ENCODE measurements around the gene HTR3D.
"Not testable (repeated sequence)": the region's sequence is repeated elsewhere in the genome, so short reads cannot be mapped to it uniquely, and the experiment has no call there.

The HTR3D gene

GRCh38 chr3:184018424-184018973 lies 13.0 kb upstream of the HTR3D start:
- H2AK5ac ChIP-seq (ENCODE audit: low read length): no peak overlapping the region
- no peak for DNase-seq
- peaks cover 11% of the 10 kb centered on the region for H3K79me2 ChIP-seq (ENCODE audit: control insufficient read depth, insufficient read depth, low read length, poor library complexity)
- peak overlapping the region; percentile 52 for H3K4me2 ChIP-seq (ENCODE audit: low read length)
- no CpG with 5 or more reads among the region's 21 CpGs for WGBS (ENCODE audit: extremely low coverage, insufficient coverage, insufficient read length)
- H3K36me3 ChIP-seq (ENCODE audit: control insufficient read depth in 1 of 2, insufficient read depth in 2 of 2, low read length in 2 of 2): peaks cover 0 to 3% of the 10 kb centered on the region in 2 experiments
- H4K8ac ChIP-seq (ENCODE audit: low read depth, low read length): peak overlapping the region; percentile 74
- no peak overlapping the region for H3K9ac ChIP-seq (ENCODE audit: low read length)
- peak overlapping the region; percentile 26 for H4K12ac ChIP-seq (ENCODE audit: low read depth, low read length)
- no peak overlapping the region for H2BK12ac ChIP-seq (ENCODE audit: low read length)
- H4K91ac ChIP-seq (ENCODE audit: low read depth, low read length): peak overlapping the region; percentile 47
- peaks cover 5% of the 10 kb centered on the region for H3K9me3 ChIP-seq (ENCODE audit: insufficient read depth, low read depth, low read length)
- peak overlapping the region; percentile 15 for H2BK5ac ChIP-seq (ENCODE audit: low read depth, low read length, poor library complexity)
- no peak overlapping the region for H3K14ac ChIP-seq (ENCODE audit: low read length)
- H3K27me3 ChIP-seq (ENCODE audit: insufficient read depth, low read length): no peaks in the 10 kb centered on the region
- no peak overlapping the region for H3K18ac ChIP-seq (ENCODE audit: low read length)
- H3K27ac ChIP-seq (ENCODE audit: low read depth, low read length): no peak overlapping the region
- H2BK120ac ChIP-seq (ENCODE audit: insufficient read depth, low read length, poor library complexity): no peak overlapping the region
- H3K4ac ChIP-seq (ENCODE audit: low read depth, low read length): no peak overlapping the region
- H3K79me1 ChIP-seq (ENCODE audit: low read length): peaks cover 9% of the 10 kb centered on the region
- H3K4me3 ChIP-seq (ENCODE audit: low read depth, low read length): no peak overlapping the region
- H2AFZ ChIP-seq (ENCODE audit: insufficient read depth, low read length, poor library complexity): peak overlapping the region; percentile 62
- H3K23ac ChIP-seq (ENCODE audit: low read length): no peak overlapping the region
- H3K4me1 ChIP-seq (ENCODE audit: control insufficient read depth in 1 of 2, insufficient read depth in 2 of 2, low read length in 2 of 2): peaks cover 7% of the 10 kb centered on the region in 2 experiments

- Histone ChIP-seq H2BK12ac (ENCODE audit: low read length) (no peak overlapping the region), H3K4me3 (ENCODE audit: low read depth, low read length) (no peak overlapping the region), H3K4me1 (ENCODE audit: control insufficient read depth in 1 of 2, insufficient read depth in 2 of 2, low read length in 2 of 2) (no peaks in the 10 kb centered on the region), H3K4me2 (ENCODE audit: low read length) (no peak overlapping the region), H3K27me3 (ENCODE audit: insufficient read depth, low read length) (no peaks in the 10 kb centered on the region), H3K23ac (ENCODE audit: low read length) (no peak overlapping the region), H4K12ac (ENCODE audit: low read depth, low read length) (no peak overlapping the region), H4K8ac (ENCODE audit: low read depth, low read length) (no peak overlapping the region), H3K4ac (ENCODE audit: low read depth, low read length) (no peak overlapping the region), H3K79me2 (ENCODE audit: control insufficient read depth, insufficient read depth, low read length, poor library complexity) (peaks cover 6% of the 10 kb centered on the region), H3K36me3 (ENCODE audit: control insufficient read depth in 1 of 2, insufficient read depth in 2 of 2, low read length in 2 of 2) (no peaks in the 10 kb centered on the region), H2AK5ac (ENCODE audit: low read length) (no peak overlapping the region), H4K91ac (ENCODE audit: low read depth, low read length) (no peak overlapping the region), H3K79me1 (ENCODE audit: low read length) (peaks cover 7% of the 10 kb centered on the region), H2AFZ (ENCODE audit: insufficient read depth, low read length, poor library complexity) (no peak overlapping the region), H2BK5ac (ENCODE audit: low read depth, low read length, poor library complexity) (no peak overlapping the region), H3K14ac (ENCODE audit: low read length) (no peak overlapping the region), H2BK120ac (ENCODE audit: insufficient read depth, low read length, poor library complexity) (no peak overlapping the region), H3K9me3 (ENCODE audit: insufficient read depth, low read depth, low read length) (no peaks in the 10 kb centered on the region), H3K9ac (ENCODE audit: low read length) (no peak overlapping the region), H3K18ac (ENCODE audit: low read length) (no peak overlapping the region), H3K27ac (ENCODE audit: low read depth, low read length) (no peak overlapping the region)
- no peak for DNase-seq
- WGBS (ENCODE audit: extremely low coverage, insufficient coverage, insufficient read length): no CpG with 5 or more reads among the region's 7 CpGs
Measured at GRCh38 chr3:184022323-184022722, 9.2 kb upstream of the HTR3D start.

GRCh38 chr3:184025256-184025655 lies 6.3 kb upstream of the HTR3D start:
- H3K79me1 ChIP-seq (ENCODE audit: low read length); H3K27ac ChIP-seq (ENCODE audit: low read depth, low read length); H3K23ac ChIP-seq (ENCODE audit: low read length); H3K4me1 ChIP-seq (ENCODE audit: control insufficient read depth in 1 of 2, insufficient read depth in 2 of 2, low read length in 2 of 2); H3K9me3 ChIP-seq (ENCODE audit: insufficient read depth, low read depth, low read length); DNase-seq; H3K4ac ChIP-seq (ENCODE audit: low read depth, low read length); H3K18ac ChIP-seq (ENCODE audit: low read length); H2AFZ ChIP-seq (ENCODE audit: insufficient read depth, low read length, poor library complexity); H2BK5ac ChIP-seq (ENCODE audit: low read depth, low read length, poor library complexity); H4K91ac ChIP-seq (ENCODE audit: low read depth, low read length); H4K8ac ChIP-seq (ENCODE audit: low read depth, low read length); H3K14ac ChIP-seq (ENCODE audit: low read length); H3K4me2 ChIP-seq (ENCODE audit: low read length); H3K79me2 ChIP-seq (ENCODE audit: control insufficient read depth, insufficient read depth, low read length, poor library complexity); H3K9ac ChIP-seq (ENCODE audit: low read length); H3K4me3 ChIP-seq (ENCODE audit: low read depth, low read length); H2BK120ac ChIP-seq (ENCODE audit: insufficient read depth, low read length, poor library complexity); H3K27me3 ChIP-seq (ENCODE audit: insufficient read depth, low read length); H2BK12ac ChIP-seq (ENCODE audit: low read length); H4K12ac ChIP-seq (ENCODE audit: low read depth, low read length); H2AK5ac ChIP-seq (ENCODE audit: low read length); H3K36me3 ChIP-seq (ENCODE audit: control insufficient read depth in 1 of 2, insufficient read depth in 2 of 2, low read length in 2 of 2): not testable (repeated sequence)
- WGBS (ENCODE audit: extremely low coverage, insufficient coverage, insufficient read length): no CpG with 5 or more reads among the region's 5 CpGs

GRCh38 chr3:184028275-184028890 lies 3.2 kb upstream of the HTR3D start:
- H3K79me2 ChIP-seq (ENCODE audit: control insufficient read depth, insufficient read depth, low read length, poor library complexity); H3K79me1 ChIP-seq (ENCODE audit: low read length); H3K9me3 ChIP-seq (ENCODE audit: insufficient read depth, low read depth, low read length); H2BK120ac ChIP-seq (ENCODE audit: insufficient read depth, low read length, poor library complexity); H2AK5ac ChIP-seq (ENCODE audit: low read length); H3K4me2 ChIP-seq (ENCODE audit: low read length); H3K18ac ChIP-seq (ENCODE audit: low read length); H4K8ac ChIP-seq (ENCODE audit: low read depth, low read length); H3K4me1 ChIP-seq (ENCODE audit: control insufficient read depth in 1 of 2, insufficient read depth in 2 of 2, low read length in 2 of 2); H2BK12ac ChIP-seq (ENCODE audit: low read length); H3K4ac ChIP-seq (ENCODE audit: low read depth, low read length); H3K4me3 ChIP-seq (ENCODE audit: low read depth, low read length); H3K36me3 ChIP-seq (ENCODE audit: control insufficient read depth in 1 of 2, insufficient read depth in 2 of 2, low read length in 2 of 2); H4K12ac ChIP-seq (ENCODE audit: low read depth, low read length); DNase-seq; H3K14ac ChIP-seq (ENCODE audit: low read length); H2BK5ac ChIP-seq (ENCODE audit: low read depth, low read length, poor library complexity); H3K27ac ChIP-seq (ENCODE audit: low read depth, low read length); H2AFZ ChIP-seq (ENCODE audit: insufficient read depth, low read length, poor library complexity); H3K23ac ChIP-seq (ENCODE audit: low read length); H3K27me3 ChIP-seq (ENCODE audit: insufficient read depth, low read length); H4K91ac ChIP-seq (ENCODE audit: low read depth, low read length); H3K9ac ChIP-seq (ENCODE audit: low read length): not testable (repeated sequence)
- no CpG with 5 or more reads among the region's 1 CpG for WGBS (ENCODE audit: extremely low coverage, insufficient coverage, insufficient read length)

Data from trophoblast cell (in vitro differentiated cells and primary cell).